ENCODE results near the gene NDST4. TPM values are rescaled to one million over a fixed set of nuclear protein-coding genes. Genes with fewer than 3 reads are reported as not detected.
A peak's percentile ranks its signal among the peaks of the same experiment; 100 is the strongest.

NDST4 gene
- 1.2 and 1.5 TPM in 2 replicates for total RNA-seq (ENCODE audit: low replicate concordance)

- peak; percentile 87 for DNase-seq (ENCODE audit: low spot score)
- Histone ChIP-seq H2AFZ (replicated peaks) (peak within 1 kb of the TSS; percentile 68), H3K36me3 (no peaks in the 10 kb centered on the region), H3K4me2 (peak within 1 kb of the TSS; percentile 74), H3K9me3 (ENCODE audit: low read depth) (no peaks in the 10 kb centered on the region), H3K27me3 (no peaks in the 10 kb centered on the region), H3F3A (ENCODE audit: low read depth) (peaks cover 22% of the 10 kb centered on the region), H3K4me1 (peaks cover 48% of the 10 kb centered on the region), H3K27ac (peak within 1 kb of the TSS; percentile 90), H3K79me2 (ENCODE audit: low read depth) (no peaks in the 10 kb centered on the region), H3K9ac (no peak within 1 kb of the TSS), H3K4me3 (peak within 1 kb of the TSS; percentile 44), H4K20me1 (ENCODE audit: low read depth) (no peaks in the 10 kb centered on the region)
- no peaks in the 10 kb centered on the region for H3K27me3 Mint-ChIP-seq (ENCODE audit: insufficient read depth, low read depth)
- TF ChIP-seq EZH2 (IDR thresholded peaks at IDR 0.05): no peak
- TF ChIP-seq, protein P1, sequence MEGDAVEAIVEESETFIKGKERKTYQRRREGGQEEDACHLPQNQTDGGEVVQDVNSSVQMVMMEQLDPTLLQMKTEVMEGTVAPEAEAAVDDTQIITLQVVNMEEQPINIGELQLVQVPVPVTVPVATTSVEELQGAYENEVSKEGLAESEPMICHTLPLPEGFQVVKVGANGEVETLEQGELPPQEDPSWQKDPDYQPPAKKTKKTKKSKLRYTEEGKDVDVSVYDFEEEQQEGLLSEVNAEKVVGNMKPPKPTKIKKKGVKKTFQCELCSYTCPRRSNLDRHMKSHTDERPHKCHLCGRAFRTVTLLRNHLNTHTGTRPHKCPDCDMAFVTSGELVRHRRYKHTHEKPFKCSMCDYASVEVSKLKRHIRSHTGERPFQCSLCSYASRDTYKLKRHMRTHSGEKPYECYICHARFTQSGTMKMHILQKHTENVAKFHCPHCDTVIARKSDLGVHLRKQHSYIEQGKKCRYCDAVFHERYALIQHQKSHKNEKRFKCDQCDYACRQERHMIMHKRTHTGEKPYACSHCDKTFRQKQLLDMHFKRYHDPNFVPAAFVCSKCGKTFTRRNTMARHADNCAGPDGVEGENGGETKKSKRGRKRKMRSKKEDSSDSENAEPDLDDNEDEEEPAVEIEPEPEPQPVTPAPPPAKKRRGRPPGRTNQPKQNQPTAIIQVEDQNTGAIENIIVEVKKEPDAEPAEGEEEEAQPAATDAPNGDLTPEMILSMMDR (IDR thresholded peaks at IDR 0.05): no peak
- no peak for TF ChIP-seq EZH2phosphoT487 (IDR thresholded peaks at IDR 0.05)
- H3K27ac Mint-ChIP-seq: peak within 1 kb of the TSS; percentile 95
- peak within 1 kb of the TSS; percentile 86 for H3K4me3 Mint-ChIP-seq
- H3K36me3 Mint-ChIP-seq: no peaks in the 10 kb centered on the region
- peaks cover 40% of the 10 kb centered on the region for H3K4me1 Mint-ChIP-seq
- H3K9me3 Mint-ChIP-seq: no peaks in the 10 kb centered on the region
Measured at GRCh38 chr4:115113506-115114106, at the start of gene NDST4. TSS of gene NDST4 (minus strand) at chr4:115113620. CDS start at chr4:115077036, 36,584 bp downstream.

DNA sequence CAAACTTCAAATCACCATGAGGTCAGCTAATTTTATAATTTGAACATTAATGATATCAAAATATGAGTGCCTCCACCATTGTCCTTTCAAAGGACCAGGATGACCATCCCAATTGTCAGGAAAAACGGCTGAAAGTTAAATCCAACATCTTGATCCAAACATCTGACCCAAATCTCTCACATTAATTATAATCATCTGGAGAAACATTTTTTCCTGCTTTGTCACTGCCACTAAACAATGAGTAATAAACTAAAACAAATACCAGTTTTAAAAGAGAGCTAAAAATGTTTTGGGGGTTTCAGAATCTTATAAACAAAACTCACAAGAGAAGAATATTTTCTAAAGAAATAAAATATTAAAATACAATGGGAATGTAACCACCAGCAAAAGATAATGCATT, 45.7 kb upstream of the NDST4 start:
- H3K27me3 ChIP-seq: no peaks in the 10 kb centered on the region
- H3K27ac ChIP-seq: no peak overlapping the region
- no peaks in the 10 kb centered on the region for H3K4me1 Mint-ChIP-seq
- H3K36me3 ChIP-seq: no peaks in the 10 kb centered on the region
- H3K9me3 Mint-ChIP-seq: no peaks in the 10 kb centered on the region
- DNase-seq (ENCODE audit: low spot score): no peak
- no peaks in the 10 kb centered on the region for H3K9me3 ChIP-seq (ENCODE audit: low read depth)
- no peaks in the 10 kb centered on the region for H4K20me1 ChIP-seq (ENCODE audit: low read depth)
- H3F3A ChIP-seq (ENCODE audit: low read depth): no peaks in the 10 kb centered on the region
- no peaks in the 10 kb centered on the region for H3K4me1 ChIP-seq
- no peak overlapping the region for H3K4me3 ChIP-seq
- H2AFZ ChIP-seq (replicated peaks): no peak overlapping the region
- no peaks in the 10 kb centered on the region for H3K27me3 Mint-ChIP-seq (ENCODE audit: insufficient read depth, low read depth)
- H3K36me3 Mint-ChIP-seq: no peaks in the 10 kb centered on the region
- H3K9ac ChIP-seq: no peak overlapping the region
- H3K4me2 ChIP-seq: no peak overlapping the region
- H3K79me2 ChIP-seq (ENCODE audit: low read depth): no peaks in the 10 kb centered on the region
- H3K27ac Mint-ChIP-seq: no peak overlapping the region
- no peak overlapping the region for H3K4me3 Mint-ChIP-seq
- TF ChIP-seq EZH2 (IDR thresholded peaks at IDR 0.05) (no peak), EZH2phosphoT487 (IDR thresholded peaks at IDR 0.05) (no peak)
- TF ChIP-seq, protein P1 (IDR thresholded peaks at IDR 0.05): no peak

- Histone ChIP-seq H3K27me3 (no peaks in the 10 kb centered on the region), H3K79me2 (ENCODE audit: low read depth) (no peaks in the 10 kb centered on the region), H3K4me2 (no peak overlapping the region), H3K9ac (no peak overlapping the region), H3K4me3 (no peak overlapping the region), H3K27ac (no peak overlapping the region), H3K9me3 (ENCODE audit: low read depth) (no peaks in the 10 kb centered on the region), H3K4me1 (no peaks in the 10 kb centered on the region), H4K20me1 (ENCODE audit: low read depth) (no peaks in the 10 kb centered on the region), H2AFZ (replicated peaks) (no peak overlapping the region), H3F3A (ENCODE audit: low read depth) (no peaks in the 10 kb centered on the region), H3K36me3 (no peaks in the 10 kb centered on the region)
- Mint-ChIP-seq H3K4me3 (no peak overlapping the region), H3K4me1 (no peaks in the 10 kb centered on the region), H3K27ac (no peak overlapping the region), H3K27me3 (ENCODE audit: insufficient read depth, low read depth) (no peaks in the 10 kb centered on the region), H3K36me3 (no peaks in the 10 kb centered on the region), H3K9me3 (no peaks in the 10 kb centered on the region)
- TF ChIP-seq EZH2 (IDR thresholded peaks at IDR 0.05) (no peak), EZH2phosphoT487 (IDR thresholded peaks at IDR 0.05) (no peak)
- TF ChIP-seq, protein P1 (IDR thresholded peaks at IDR 0.05): no peak
- no peak for DNase-seq (ENCODE audit: low spot score)
Measured at GRCh38 chr4:115158296-115158695, 44.9 kb upstream of the NDST4 start.
